ENCODE measurements around the gene MRPL43. TPM values are rescaled to one million over a fixed set of nuclear protein-coding genes. Genes with fewer than 3 reads are reported as not detected.

Gene MRPL43
- total RNA-seq, 1 experiment from 2014 or later = 91.3 TPM

GRCh38 chr10:100967332-100967731, 20.0 kb downstream of the MRPL43 start:
- Mint-ChIP-seq H3K36me3 (no peaks in the 10 kb centered on the region), H3K4me1 (peaks cover 26% of the 10 kb centered on the region), H3K27me3 (ENCODE audit: low read depth) (no peaks in the 10 kb centered on the region), H3K4me3 (no peak overlapping the region), H3K27ac (no peak overlapping the region), H3K9me3 (no peaks in the 10 kb centered on the region)
- no peak for TF ChIP-seq ATF2 (CRISPR knock-in tag; IDR thresholded peaks at IDR 0.05; ENCODE audit: borderline replicate concordance, low read depth)
- TF ChIP-seq PRDM15 (CRISPR knock-in tag; IDR thresholded peaks at IDR 0.05) = no peak
- TF ChIP-seq ZNF396 (CRISPR knock-in tag; IDR thresholded peaks at IDR 0.05; ENCODE audit: borderline replicate concordance) = no peak
- no peak for TF ChIP-seq HMGA2 (CRISPR knock-in tag; IDR thresholded peaks at IDR 0.05)
- no peak for TF ChIP-seq CREB1 (CRISPR knock-in tag; IDR thresholded peaks at IDR 0.05)
- no peak for TF ChIP-seq MLX (CRISPR knock-in tag; IDR thresholded peaks at IDR 0.05)
- TF ChIP-seq MXD4 (CRISPR knock-in tag; IDR thresholded peaks at IDR 0.05; ENCODE audit: borderline replicate concordance) = no peak
- TF ChIP-seq EMX1 (CRISPR knock-in tag; IDR thresholded peaks at IDR 0.05) = no peak
- no peak for TF ChIP-seq USF1 (CRISPR knock-in tag; IDR thresholded peaks at IDR 0.05)
- no peak for TF ChIP-seq CBFB (CRISPR knock-in tag; IDR thresholded peaks at IDR 0.05; ENCODE audit: low read depth)
- no peak for TF ChIP-seq SMAD4 (CRISPR knock-in tag; IDR thresholded peaks at IDR 0.05)
- TF ChIP-seq GRHL2 (CRISPR knock-in tag; IDR thresholded peaks at IDR 0.05; ENCODE audit: insufficient replicate concordance, severe bottlenecking) = no peak
- TF ChIP-seq KAT7 (CRISPR knock-in tag; IDR thresholded peaks at IDR 0.05; ENCODE audit: borderline replicate concordance) = no peak
- no peak for TF ChIP-seq ATF6 (CRISPR knock-in tag; IDR thresholded peaks at IDR 0.05)
- DNase-seq (ENCODE audit: low spot score) = no peak
- CTCF ChIA-PET = interaction anchor here (1.1 to 5.6 kb wide), 6 partner anchors 26 to 51 kb away, joined by 3 to 41 read pairs (median 12); no protein-coding TSS in a partner anchor
- ATAC-seq = no peak
- POLR2A ChIA-PET = no interaction called here

- Mint-ChIP-seq H3K27me3 (ENCODE audit: low read depth) (no peaks in the 10 kb centered on the region), H3K27ac (no peak overlapping the region), H3K9me3 (no peaks in the 10 kb centered on the region), H3K36me3 (no peaks in the 10 kb centered on the region), H3K4me3 (no peak overlapping the region), H3K4me1 (peaks cover 22% of the 10 kb centered on the region)
- CTCF ChIA-PET = interaction anchor here (1.1 to 5.6 kb wide), 4 partner anchors 27 to 47 kb away, joined by 3 to 41 read pairs (median 6); no protein-coding TSS in a partner anchor
- POLR2A ChIA-PET = no interaction called here
- TF ChIP-seq FOXP4 (CRISPR knock-in tag; IDR thresholded peaks at IDR 0.05) = no peak
- TF ChIP-seq ZNF425 (CRISPR knock-in tag; conservative IDR thresholded peaks at IDR 0.05) = no peak
- no peak for TF ChIP-seq ETV6 (CRISPR knock-in tag; IDR thresholded peaks at IDR 0.05)
- no peak for TF ChIP-seq HMGA2 (CRISPR knock-in tag; IDR thresholded peaks at IDR 0.05)
- no peak for TF ChIP-seq AR (CRISPR knock-in tag; IDR thresholded peaks at IDR 0.05)
- no peak for ATAC-seq
- no peak for DNase-seq (ENCODE audit: low spot score)
Observed at GRCh38 chr10:100966887-100967286, 20.4 kb downstream of the MRPL43 start.
